ENCODE measurements around the gene GALNTL6. TPM values are rescaled to one million over a fixed set of nuclear protein-coding genes. Genes with fewer than 3 reads are reported as not detected.

The GALNTL6 gene
- total RNA-seq, 1 donor: under 0.01 TPM

- TF ChIP-seq, protein P1, sequence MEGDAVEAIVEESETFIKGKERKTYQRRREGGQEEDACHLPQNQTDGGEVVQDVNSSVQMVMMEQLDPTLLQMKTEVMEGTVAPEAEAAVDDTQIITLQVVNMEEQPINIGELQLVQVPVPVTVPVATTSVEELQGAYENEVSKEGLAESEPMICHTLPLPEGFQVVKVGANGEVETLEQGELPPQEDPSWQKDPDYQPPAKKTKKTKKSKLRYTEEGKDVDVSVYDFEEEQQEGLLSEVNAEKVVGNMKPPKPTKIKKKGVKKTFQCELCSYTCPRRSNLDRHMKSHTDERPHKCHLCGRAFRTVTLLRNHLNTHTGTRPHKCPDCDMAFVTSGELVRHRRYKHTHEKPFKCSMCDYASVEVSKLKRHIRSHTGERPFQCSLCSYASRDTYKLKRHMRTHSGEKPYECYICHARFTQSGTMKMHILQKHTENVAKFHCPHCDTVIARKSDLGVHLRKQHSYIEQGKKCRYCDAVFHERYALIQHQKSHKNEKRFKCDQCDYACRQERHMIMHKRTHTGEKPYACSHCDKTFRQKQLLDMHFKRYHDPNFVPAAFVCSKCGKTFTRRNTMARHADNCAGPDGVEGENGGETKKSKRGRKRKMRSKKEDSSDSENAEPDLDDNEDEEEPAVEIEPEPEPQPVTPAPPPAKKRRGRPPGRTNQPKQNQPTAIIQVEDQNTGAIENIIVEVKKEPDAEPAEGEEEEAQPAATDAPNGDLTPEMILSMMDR (IDR thresholded peaks at IDR 0.05; ENCODE audit: extremely low read depth, low read depth, low read length): no peak
- H3K4me3 ChIP-seq (ENCODE audit: insufficient read depth, low read length): no peak overlapping the region
- no peak overlapping the region for H2AFZ ChIP-seq (ENCODE audit: low read length)
- H3K27ac ChIP-seq (ENCODE audit: low read depth, low read length): no peak overlapping the region
- no peak for DNase-seq (ENCODE audit: insufficient read length, low spot score, missing footprints)
- H4K20me1 ChIP-seq (ENCODE audit: insufficient read depth, low read length): no peaks in the 10 kb centered on the region
- H3K4me1 ChIP-seq (ENCODE audit: insufficient read depth, low read length): no peaks in the 10 kb centered on the region
- no peak overlapping the region for H3K4me2 ChIP-seq (ENCODE audit: insufficient read depth, low read length)
- H3K36me3 ChIP-seq (ENCODE audit: insufficient read depth, low read length): no peaks in the 10 kb centered on the region
- H3K27me3 ChIP-seq (ENCODE audit: insufficient read depth, low read length): no peaks in the 10 kb centered on the region
- H3K9me3 ChIP-seq (ENCODE audit: low read depth, low read length): no peaks in the 10 kb centered on the region
- no peaks in the 10 kb centered on the region for H3K79me2 ChIP-seq (ENCODE audit: insufficient read depth, low read length)
Measured at GRCh38 chr4:171924746-171925376, 111.7 kb downstream of the GALNTL6 start.

DNA sequence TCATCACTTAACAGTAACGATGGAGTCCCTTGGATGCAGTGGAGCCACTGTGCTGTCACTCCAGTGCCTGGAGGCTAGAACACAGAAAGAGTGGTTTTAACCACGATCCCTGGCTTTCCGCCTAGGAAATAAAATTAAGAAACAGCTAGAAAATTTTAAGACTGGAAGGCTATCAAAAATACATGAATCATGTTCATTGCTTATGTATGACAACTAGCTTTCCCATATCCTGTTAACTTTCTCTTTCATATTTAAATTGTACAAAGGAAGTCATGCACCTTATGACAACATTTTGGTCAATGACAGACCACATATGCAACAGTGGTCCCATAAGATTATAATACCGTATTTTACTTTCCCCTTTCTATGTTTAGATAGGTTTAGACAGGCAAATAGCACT, 115.1 kb downstream of the GALNTL6 start:
- H3K36me3 ChIP-seq (ENCODE audit: insufficient read depth, low read length): no peaks in the 10 kb centered on the region
- H3K9me3 ChIP-seq (ENCODE audit: low read depth, low read length): no peaks in the 10 kb centered on the region
- no peak overlapping the region for H3K4me3 ChIP-seq (ENCODE audit: insufficient read depth, low read length)
- H3K79me2 ChIP-seq (ENCODE audit: insufficient read depth, low read length): no peaks in the 10 kb centered on the region
- no peak overlapping the region for H2AFZ ChIP-seq (ENCODE audit: low read length)
- H3K27me3 ChIP-seq (ENCODE audit: insufficient read depth, low read length): no peaks in the 10 kb centered on the region
- H3K4me2 ChIP-seq (ENCODE audit: insufficient read depth, low read length): no peak overlapping the region
- H4K20me1 ChIP-seq (ENCODE audit: insufficient read depth, low read length): no peaks in the 10 kb centered on the region
- no peaks in the 10 kb centered on the region for H3K4me1 ChIP-seq (ENCODE audit: insufficient read depth, low read length)
- no peak overlapping the region for H3K27ac ChIP-seq (ENCODE audit: low read depth, low read length)
- no peak for DNase-seq (ENCODE audit: insufficient read length, low spot score, missing footprints)
- TF ChIP-seq, protein P1 (IDR thresholded peaks at IDR 0.05; ENCODE audit: extremely low read depth, low read depth, low read length): no peak

- H3K27ac ChIP-seq (ENCODE audit: low read depth, low read length): no peak overlapping the region
- H3K4me2 ChIP-seq (ENCODE audit: insufficient read depth, low read length): no peak overlapping the region
- no peak for DNase-seq (ENCODE audit: insufficient read length, low spot score, missing footprints)
- H3K36me3 ChIP-seq (ENCODE audit: insufficient read depth, low read length): no peaks in the 10 kb centered on the region
- no peak overlapping the region for H2AFZ ChIP-seq (ENCODE audit: low read length)
- H3K4me3 ChIP-seq (ENCODE audit: insufficient read depth, low read length): no peak overlapping the region
- H4K20me1 ChIP-seq (ENCODE audit: insufficient read depth, low read length): no peaks in the 10 kb centered on the region
- H3K4me1 ChIP-seq (ENCODE audit: insufficient read depth, low read length): no peaks in the 10 kb centered on the region
- no peaks in the 10 kb centered on the region for H3K9me3 ChIP-seq (ENCODE audit: low read depth, low read length)
- no peaks in the 10 kb centered on the region for H3K79me2 ChIP-seq (ENCODE audit: insufficient read depth, low read length)
- H3K27me3 ChIP-seq (ENCODE audit: insufficient read depth, low read length): no peaks in the 10 kb centered on the region
- TF ChIP-seq, protein P1 (IDR thresholded peaks at IDR 0.05; ENCODE audit: extremely low read depth, low read depth, low read length): no peak
Measured at GRCh38 chr4:171929477-171929876, 116.3 kb downstream of the GALNTL6 start.

DNA sequence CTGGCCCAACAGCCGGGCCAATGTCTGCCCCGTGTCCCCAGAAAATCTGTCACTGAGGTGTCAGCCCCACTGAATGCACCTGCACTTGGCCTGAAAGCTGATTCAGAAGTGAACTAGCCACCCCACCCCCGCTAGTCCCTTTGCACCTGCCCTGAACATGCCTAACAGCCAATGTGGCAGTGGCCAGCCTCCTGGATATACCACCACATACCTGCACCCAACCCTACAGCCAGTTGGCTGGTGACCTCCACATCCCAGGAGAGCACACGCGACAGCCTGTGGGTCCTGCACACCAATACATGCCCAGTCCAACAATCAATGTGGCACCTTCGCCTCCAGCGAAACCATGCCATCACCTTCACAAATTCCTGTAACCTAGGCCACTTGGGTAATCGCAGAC, 116.7 kb downstream of the GALNTL6 start:
- Histone ChIP-seq H3K36me3 (ENCODE audit: insufficient read depth, low read length) (no peaks in the 10 kb centered on the region), H3K9me3 (ENCODE audit: low read depth, low read length) (no peaks in the 10 kb centered on the region), H3K27me3 (ENCODE audit: insufficient read depth, low read length) (no peaks in the 10 kb centered on the region), H3K4me3 (ENCODE audit: insufficient read depth, low read length) (no peak overlapping the region), H3K27ac (ENCODE audit: low read depth, low read length) (no peak overlapping the region), H3K4me2 (ENCODE audit: insufficient read depth, low read length) (no peak overlapping the region), H4K20me1 (ENCODE audit: insufficient read depth, low read length) (no peaks in the 10 kb centered on the region), H3K4me1 (ENCODE audit: insufficient read depth, low read length) (no peaks in the 10 kb centered on the region), H3K79me2 (ENCODE audit: insufficient read depth, low read length) (no peaks in the 10 kb centered on the region), H2AFZ (ENCODE audit: low read length) (no peak overlapping the region)
- no peak for DNase-seq (ENCODE audit: insufficient read length, low spot score, missing footprints)
- TF ChIP-seq, protein P1 (IDR thresholded peaks at IDR 0.05; ENCODE audit: extremely low read depth, low read depth, low read length): no peak

Measured in osteoblast (primary cell).